Islet precursor cell (in vitro differentiated cells): ENCODE results near the gene R3HDM2.
A peak's percentile ranks its signal among the peaks of the same experiment; 100 is the strongest.
"Not testable (repeated sequence)": the region's sequence is repeated elsewhere in the genome, so short reads cannot be mapped to it uniquely, and the experiment has no call there.

Experiments used
- DNase-seq: peaks from one replicate; pipeline ENCODE4 v3.0.0-alpha.2; 2018

The R3HDM2 gene

GRCh38 chr12:57419495-57419894, 11.3 kb downstream of the R3HDM2 start:
- DNase-seq = no peak

DNA sequence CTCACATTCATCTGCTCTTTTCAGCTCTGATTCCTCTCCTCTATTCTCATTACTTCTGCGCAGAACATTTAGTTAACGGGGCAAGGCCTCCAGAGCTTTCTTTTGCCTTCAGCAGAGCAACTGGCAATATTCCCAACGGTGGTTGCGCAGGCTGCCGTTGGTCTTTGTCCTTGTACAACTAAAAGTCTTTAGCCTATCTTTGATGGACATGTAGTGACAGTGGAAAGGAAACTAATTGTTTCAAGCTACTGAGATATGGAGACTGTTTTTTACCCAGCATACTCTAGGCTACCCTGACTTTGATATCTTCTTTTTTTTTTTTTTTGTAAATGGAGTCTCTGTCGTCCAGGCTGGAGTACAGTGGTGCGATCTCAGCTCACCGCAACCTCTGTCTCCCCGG, 12.6 kb downstream of the R3HDM2 start:
- DNase-seq = no peak

- peak; percentile 64 for DNase-seq
These were observed 14.5 kb downstream of the R3HDM2 start for GRCh38 chr12:57416039-57416996.

DNA sequence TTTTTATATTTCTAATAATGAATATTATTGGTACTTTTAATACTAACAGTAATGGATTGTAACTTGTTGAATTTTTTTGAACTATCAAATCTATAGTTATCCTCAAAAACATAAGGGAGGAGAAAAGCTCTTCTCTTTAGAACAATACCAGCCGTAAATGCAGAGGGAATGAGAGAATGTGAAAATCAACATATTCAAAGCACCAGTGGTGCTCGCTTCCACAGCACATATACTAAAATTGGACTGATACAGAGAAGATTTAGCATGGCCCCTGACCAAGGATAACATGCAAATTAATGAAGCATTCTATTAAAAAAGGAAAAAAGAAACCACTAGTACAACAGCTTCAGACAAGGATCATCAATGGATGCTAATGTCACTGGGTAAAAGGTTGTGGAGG, 15.8 kb downstream of the R3HDM2 start:
- no peak for DNase-seq

- DNase-seq = not testable (repeated sequence)
These were observed 16.7 kb downstream of the R3HDM2 start for GRCh38 chr12:57414160-57414559.

DNA sequence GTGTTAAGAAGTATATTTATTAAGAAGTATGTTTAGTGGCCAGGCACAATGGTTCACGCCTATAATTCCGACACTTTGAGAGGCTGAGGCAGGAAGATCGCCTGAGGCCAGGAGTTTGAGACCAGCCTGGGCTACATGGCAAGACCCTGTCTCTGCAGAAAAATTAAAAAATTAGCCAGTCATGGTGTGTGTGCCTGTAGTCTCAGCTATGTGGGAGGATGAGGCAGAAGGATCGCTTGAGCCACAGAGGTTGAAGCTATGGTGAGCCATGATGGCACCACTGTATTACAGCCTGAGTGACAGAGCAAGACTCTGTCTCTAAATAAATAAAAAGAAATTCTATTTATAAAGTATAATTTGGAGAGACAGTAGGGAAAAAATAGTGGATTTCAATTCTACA, 20.3 kb downstream of the R3HDM2 start:
- DNase-seq = no peak

DNA sequence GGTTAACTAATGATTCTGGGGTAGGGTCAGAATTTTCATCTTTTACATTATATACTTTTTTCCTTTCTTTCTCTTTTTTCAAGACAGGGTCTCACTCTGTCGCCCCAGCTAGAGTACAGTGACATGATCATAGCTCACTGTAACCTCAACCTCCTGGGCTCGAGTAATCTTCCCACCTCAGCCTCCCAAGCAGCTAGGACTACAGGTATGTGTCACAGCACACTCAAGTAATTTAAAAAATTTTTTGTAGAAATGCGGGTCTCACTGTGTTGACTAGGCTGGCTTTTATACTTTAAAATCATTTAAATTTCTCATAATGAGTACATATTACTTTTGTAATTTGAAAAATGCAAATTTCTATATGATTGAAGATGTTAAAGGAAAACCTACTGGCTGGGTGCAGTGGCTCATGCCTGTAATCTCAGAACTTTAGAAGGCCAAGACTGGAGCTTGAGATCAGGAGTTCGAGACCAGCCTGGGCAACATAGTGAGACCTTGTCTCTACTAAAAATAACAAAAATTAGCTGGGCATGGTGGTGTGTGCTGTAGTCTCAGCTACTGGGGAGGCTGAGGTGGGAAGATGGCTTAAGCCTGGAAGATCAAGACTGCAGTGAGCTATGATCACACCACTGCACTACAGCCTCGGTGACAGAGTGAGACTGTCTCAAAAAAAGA, 25.7 kb downstream of the R3HDM2 start:
- no peak for DNase-seq

- not testable (repeated sequence) for DNase-seq
These were observed 28.7 kb downstream of the R3HDM2 start for GRCh38 chr12:57402156-57402555.

DNA sequence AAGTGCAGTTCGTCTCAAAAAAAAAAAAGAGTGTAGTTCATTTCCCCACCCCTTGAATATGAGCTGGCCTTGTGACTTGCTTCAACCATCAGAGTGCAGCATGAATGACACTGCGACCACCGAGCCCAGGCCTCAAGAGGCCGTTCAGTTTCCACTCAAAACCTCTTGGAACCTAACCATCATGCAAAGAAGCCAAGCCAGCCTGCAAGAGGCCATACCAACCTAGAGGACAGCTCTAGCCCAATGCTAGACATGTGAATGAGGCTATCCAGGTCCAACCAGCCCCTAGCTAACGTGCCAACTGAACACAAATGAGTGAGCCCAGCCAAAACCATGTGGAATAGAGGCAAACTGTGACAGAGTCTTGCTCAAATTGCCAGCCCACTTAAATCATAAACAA, 29.7 kb downstream of the R3HDM2 start:
- DNase-seq = no peak

- DNase-seq = not testable (repeated sequence)
These were observed 31.0 kb downstream of the R3HDM2 start for GRCh38 chr12:57399718-57400463.

DNA sequence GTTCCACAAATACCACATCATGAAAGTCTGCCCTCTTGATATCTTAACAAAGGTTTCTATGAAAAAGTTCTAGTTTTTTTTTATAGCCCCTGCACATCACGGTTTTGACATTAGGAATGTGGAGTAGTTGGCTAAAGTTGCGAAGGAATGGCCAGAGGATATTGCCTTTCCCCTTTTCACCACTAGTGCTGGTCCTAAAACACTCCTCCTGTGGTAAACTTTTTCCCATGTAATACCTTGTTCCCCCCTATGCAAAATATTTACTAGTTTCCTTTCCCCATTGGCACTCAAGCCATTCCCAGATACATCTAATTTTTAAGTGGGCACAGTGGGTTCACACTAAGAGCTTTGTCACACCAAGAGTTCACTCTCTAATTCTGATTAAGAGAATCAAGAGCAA, 33.4 kb downstream of the R3HDM2 start:
- no peak for DNase-seq

- no peak for DNase-seq
These were observed 35.7 kb downstream of the R3HDM2 start for GRCh38 chr12:57395121-57395520.

GRCh38 chr12:57390174-57390573, 40.7 kb downstream of the R3HDM2 start:
- no peak for DNase-seq

DNA sequence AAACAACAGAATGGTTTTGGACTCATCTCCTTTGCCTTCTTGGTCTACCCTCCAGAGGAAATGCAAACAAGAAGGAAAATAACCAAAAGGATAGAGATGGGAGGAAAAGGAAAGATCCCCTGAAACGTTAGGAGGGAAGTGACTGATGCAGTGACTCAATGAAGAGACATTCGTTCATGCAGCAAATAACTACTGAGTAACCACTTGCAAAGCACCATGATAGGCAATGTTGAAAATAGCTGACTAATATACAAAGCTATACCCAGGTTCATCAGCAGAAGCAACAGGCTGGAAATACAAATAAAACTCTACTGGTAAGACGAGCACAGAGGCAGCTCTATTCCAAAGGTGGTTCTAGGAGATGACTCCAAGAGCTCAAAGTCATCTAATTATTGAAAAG, 41.8 kb downstream of the R3HDM2 start:
- no peak for DNase-seq

- no peak for DNase-seq
These were observed 42.4 kb downstream of the R3HDM2 start for GRCh38 chr12:57388425-57388824.

- no peak for DNase-seq
These were observed 44.6 kb downstream of the R3HDM2 start for GRCh38 chr12:57386187-57386720.

DNA sequence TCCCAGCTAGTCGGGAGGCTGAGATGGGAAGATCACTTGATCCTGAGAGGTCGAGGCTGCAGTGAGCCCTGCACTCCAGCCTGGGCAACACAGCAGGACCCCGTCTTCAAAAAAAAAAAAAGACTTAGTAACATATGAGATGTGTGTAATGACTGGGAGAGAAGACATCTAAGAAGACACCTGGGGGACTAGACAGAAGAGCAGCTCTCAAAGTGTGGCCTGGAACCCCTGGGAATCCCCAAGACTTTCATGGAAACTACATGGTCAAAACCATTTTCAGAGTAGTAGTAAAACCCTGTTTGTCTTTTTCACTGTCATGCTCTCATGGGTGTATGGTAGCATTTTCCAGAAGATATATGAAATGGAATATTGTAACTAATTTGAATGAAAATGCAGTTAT, 45.3 kb downstream of the R3HDM2 start:
- DNase-seq = no peak

- no peak for DNase-seq
These were observed 46.4 kb downstream of the R3HDM2 start for GRCh38 chr12:57384478-57384877.

DNA sequence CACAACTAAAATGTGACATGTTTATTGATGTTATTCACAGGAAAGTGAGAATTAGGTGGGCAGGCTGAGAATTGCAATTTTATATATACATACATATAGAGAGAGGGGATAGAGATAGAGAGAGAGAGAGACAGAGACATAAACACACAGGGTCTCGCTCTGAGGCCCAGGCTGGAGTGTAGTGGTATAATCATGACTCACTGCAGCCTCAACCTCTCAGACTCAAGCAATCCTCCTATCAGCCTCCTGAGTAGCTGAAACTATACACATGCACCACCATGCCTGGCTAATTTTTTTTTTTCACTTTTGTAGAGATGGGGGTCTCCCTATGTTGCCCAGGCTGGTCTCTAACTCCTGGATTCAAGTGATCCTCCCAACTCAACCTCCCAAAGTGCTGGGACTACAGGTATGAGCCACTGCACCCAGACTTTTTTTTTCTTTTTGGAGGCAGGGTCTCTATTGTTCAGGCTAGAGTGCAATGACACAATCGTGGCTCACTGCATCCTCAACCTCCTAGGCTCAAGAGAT, 49.1 kb downstream of the R3HDM2 start:
- DNase-seq = no peak

GRCh38 chr12:57380300-57380699, 50.5 kb downstream of the R3HDM2 start:
- DNase-seq = no peak

DNA sequence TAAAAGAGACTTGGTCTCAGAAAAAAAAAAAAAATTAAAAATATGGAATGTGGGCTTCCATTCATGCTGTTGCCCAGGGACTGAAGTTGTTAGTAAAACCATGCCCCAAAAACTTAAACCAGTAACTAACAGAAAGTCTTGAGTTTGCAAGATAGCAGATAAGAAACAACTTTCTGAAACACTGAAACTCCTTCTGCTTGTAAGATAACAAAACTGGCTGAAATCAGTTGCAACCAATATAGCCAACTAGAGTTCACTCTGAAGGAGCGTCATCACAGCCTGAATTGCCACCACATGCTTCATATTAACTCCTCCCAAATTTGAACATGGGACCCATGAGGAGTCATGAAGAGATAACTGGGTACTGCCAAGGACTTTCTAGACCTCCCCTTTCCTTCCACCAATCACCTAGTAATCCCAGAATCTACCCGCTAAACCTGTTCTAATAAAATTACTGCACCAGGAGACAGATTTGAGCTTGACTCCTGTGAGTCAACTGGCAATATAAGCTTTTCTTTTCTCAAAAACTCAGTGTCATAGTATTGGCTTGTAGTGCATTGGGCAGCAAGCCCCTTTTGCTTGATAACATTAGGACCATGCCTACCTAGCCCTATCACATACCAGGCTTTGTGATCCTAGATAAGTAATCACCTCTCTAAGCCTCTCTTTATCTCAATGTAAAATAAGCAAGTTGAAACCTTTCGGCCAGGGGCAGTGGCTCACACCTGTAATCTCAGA, 53.6 kb downstream of the R3HDM2 start:
- no peak for DNase-seq

DNA sequence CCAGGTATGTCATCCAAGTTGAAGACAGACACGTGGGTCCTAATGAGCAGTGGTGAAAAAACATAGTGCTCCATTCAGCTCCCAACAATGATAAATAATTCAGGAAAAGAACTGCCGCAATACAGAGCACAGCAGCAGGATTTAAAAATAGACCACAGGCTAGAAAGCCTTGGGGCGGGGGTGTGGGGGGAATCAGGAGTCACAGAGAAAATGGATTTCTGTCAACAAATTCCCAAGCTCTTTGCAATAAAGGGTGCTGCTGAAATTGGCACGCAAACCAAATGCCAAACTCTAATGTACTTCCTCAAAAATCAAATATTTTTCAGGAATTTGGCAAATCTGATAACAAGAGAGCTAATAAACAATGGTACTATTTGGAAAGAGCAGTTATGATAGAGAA, 58.6 kb downstream of the R3HDM2 start:
- no peak for DNase-seq
